ENCODE measurements around the gene NAA15. TPM values are rescaled to one million over a fixed set of nuclear protein-coding genes. Genes with fewer than 3 reads are reported as not detected.
"Not testable (repeated sequence)": the region's sequence is repeated elsewhere in the genome, so short reads cannot be mapped to it uniquely, and the experiment has no call there.

NAA15 gene
- total RNA-seq, 1 donor from 2014 or later, result 36.5 TPM

- ATAC-seq (no peak), DNase-seq (ENCODE audit: missing footprints) (no peak)
- intact Hi-C loops (cut with DNase I), result no loop called here
These were observed 159.3 kb downstream of the NAA15 start for GRCh38 chr4:139460565-139460964.

GRCh38 chr4:139461022-139461628 lies 159.8 kb downstream of the NAA15 start:
- no peak for DNase-seq (ENCODE audit: missing footprints)
- no peak for ATAC-seq
- intact Hi-C loops (cut with DNase I), result no loop called here

GRCh38 chr4:139464512-139464911 lies 163.2 kb downstream of the NAA15 start:
- intact Hi-C loops (cut with DNase I); ATAC-seq; DNase-seq (ENCODE audit: missing footprints): not testable (repeated sequence)

GRCh38 chr4:139465922-139466321 lies 164.6 kb downstream of the NAA15 start:
- no peak for ATAC-seq
- intact Hi-C loops (cut with DNase I), result no loop called here
- no peak for DNase-seq (ENCODE audit: missing footprints)

GRCh38 chr4:139468756-139469155 lies 167.5 kb downstream of the NAA15 start:
- intact Hi-C loops (cut with DNase I); DNase-seq (ENCODE audit: missing footprints); ATAC-seq: not testable (repeated sequence)

- no peak for DNase-seq (ENCODE audit: missing footprints)
- no peak for ATAC-seq
- intact Hi-C loops (cut with DNase I), result no loop called here
These were observed 167.9 kb downstream of the NAA15 start for GRCh38 chr4:139469216-139469615.

Other genes with a start within 250 kb of the NAA15 start
- gene ELF2, start 124.3 kb upstream of the NAA15 start, total RNA-seq, result 38.0 TPM
- 0.27 TPM for gene MGARP, start 21.3 kb upstream of the NAA15 start, total RNA-seq
- gene NDUFC1, start 972 bp downstream of the NAA15 start, total RNA-seq, result 243 TPM
- gene RAB33B, start 152.6 kb downstream of the NAA15 start, total RNA-seq, result 6.4 TPM